GM13976 (cell line): ENCODE data around the gene CCM2L.

ENCODE experiments used
- DNase-seq: peaks from one replicate; pipeline ENCODE4 v3.0.0; 2012; ENCODE audit warnings: low spot score
- CTCF ChIP-seq: IDR thresholded peaks from 2 replicates; pipeline ENCODE4 v1.5.1; 2012; ENCODE audit warnings: borderline replicate concordance, mild to moderate bottlenecking; ENCODE audit not compliant: insufficient read depth; ENCODE audit errors: extremely low read depth, missing control alignments, control extremely low read depth
- in situ Hi-C: fragments of 300-500 bp; cut with MboI; formaldehyde crosslinking; loops from one replicate; pipeline ENCODE4 v1.12.0; 2022; ENCODE audit warnings: low sequenced_read_pairs, mixed read lengths, inconsistent platforms; ENCODE audit not compliant: unreplicated experiment

Gene CCM2L

GRCh38 chr20:32013326-32013725, 3.1 kb downstream of the CCM2L start:
- TF ChIP-seq CTCF: no peak
- in situ Hi-C loops: no loop called here
- no peak for DNase-seq

DNA sequence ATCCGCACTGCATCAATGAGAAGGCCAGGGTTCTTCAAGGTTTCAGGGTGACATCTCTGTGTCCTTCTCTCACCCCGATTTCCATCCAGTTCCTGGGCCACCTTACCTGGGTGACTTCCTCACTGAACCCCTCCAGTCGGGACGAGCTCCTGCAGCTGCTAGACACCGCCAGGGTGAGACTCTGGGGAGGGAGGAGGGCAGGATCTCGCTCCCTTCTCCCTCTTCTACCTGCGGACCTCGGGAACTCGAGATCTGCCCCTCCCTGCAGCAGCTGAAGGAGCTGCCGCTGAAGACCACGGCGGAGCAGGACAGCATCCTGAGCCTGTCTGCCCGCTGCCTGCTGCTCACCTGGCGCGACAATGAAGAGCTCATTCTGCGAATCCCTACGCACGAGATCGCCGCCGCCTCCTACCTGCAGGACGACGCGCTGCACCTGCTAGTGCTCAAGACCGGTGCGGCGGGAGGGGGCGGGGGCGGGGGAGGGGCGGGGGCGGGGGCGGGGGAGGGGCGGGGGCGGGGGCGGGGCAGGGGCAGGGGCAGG, 7.5 kb downstream of the CCM2L start:
- no peak for TF ChIP-seq CTCF
- peak; percentile 74 for DNase-seq
- in situ Hi-C loops: no loop called here

GRCh38 chr20:32018269-32019155, 8.3 kb downstream of the CCM2L start:
- TF ChIP-seq CTCF: no peak
- in situ Hi-C loops: no loop called here
- peak; percentile 82 for DNase-seq

GRCh38 chr20:32019156-32019510, 8.9 kb downstream of the CCM2L start:
- peak; percentile 53 for DNase-seq
- in situ Hi-C loops: no loop called here
- no peak for TF ChIP-seq CTCF

- no peak for DNase-seq
- no peak for TF ChIP-seq CTCF
- in situ Hi-C loops: loop anchor here (10.0 kb wide), 1 partner anchor 185 kb away; no protein-coding TSS in a partner anchor
These were observed 9.6 kb downstream of the CCM2L start for GRCh38 chr20:32019563-32020463.

DNA sequence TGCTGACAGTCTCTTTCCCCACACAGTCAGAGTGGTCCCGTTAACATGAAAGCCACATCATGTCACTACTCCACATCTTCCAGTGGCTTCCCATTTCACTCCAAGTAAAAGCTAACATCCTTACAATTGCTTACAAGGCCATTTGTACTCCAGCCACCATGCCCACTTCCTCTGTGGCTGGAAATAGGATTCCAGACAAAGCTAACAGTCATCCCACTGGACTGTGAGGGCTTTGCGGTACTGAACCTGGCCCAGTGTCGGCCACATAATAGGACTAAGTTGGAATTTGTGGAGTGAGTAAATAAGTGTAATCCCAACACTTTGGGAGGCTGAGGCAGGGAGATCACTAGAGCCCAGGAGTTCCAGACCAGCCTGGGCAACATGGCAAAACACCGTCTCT, 10.9 kb downstream of the CCM2L start:
- in situ Hi-C loops: loop anchor here (10.0 kb wide), 1 partner anchor 186 kb away; no protein-coding TSS in a partner anchor
- DNase-seq: no peak
- TF ChIP-seq CTCF: no peak
